Medulla oblongata (tissue), 1 donor: Measurements from ENCODE around the gene ZNF446.

ENCODE experiments used
- DNase-seq: peaks from one replicate; pipeline ENCODE4 v3.0.0-alpha.2; 2015; ENCODE audit errors: extremely low spot score

ZNF446 gene

GRCh38 chr19:58522709-58523108 lies 46.6 kb downstream of the ZNF446 start:
- DNase-seq, result no peak

DNA sequence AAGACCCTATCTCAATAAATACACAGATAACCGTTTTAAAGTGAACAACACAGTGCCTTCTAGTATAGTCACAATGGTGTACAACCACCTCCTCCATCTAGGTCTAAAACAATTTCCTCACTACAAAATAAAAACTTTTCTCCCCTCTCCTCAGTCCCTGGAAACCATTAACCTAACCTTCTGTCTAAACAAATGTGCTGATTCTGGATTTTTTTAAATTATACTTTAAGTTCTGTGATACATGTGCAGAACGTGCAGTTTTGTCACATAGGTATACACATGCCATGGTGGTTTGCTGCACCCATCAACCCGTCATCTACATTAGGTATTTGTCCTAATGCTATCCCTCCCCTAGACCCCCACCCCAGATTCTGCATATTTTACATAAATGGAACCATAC lies 53.3 kb downstream of the ZNF446 start:
- no peak for DNase-seq
